ENCODE data around the gene DENND1C. TPM values are rescaled to one million over a fixed set of nuclear protein-coding genes. Genes with fewer than 3 reads are reported as not detected.
A peak's percentile ranks its signal among the peaks of the same experiment; 100 is the strongest.

Gene DENND1C
- total and polyA plus RNA-seq, 9 donors = 0.63 to 2.3 (median 1.00) TPM

DNA sequence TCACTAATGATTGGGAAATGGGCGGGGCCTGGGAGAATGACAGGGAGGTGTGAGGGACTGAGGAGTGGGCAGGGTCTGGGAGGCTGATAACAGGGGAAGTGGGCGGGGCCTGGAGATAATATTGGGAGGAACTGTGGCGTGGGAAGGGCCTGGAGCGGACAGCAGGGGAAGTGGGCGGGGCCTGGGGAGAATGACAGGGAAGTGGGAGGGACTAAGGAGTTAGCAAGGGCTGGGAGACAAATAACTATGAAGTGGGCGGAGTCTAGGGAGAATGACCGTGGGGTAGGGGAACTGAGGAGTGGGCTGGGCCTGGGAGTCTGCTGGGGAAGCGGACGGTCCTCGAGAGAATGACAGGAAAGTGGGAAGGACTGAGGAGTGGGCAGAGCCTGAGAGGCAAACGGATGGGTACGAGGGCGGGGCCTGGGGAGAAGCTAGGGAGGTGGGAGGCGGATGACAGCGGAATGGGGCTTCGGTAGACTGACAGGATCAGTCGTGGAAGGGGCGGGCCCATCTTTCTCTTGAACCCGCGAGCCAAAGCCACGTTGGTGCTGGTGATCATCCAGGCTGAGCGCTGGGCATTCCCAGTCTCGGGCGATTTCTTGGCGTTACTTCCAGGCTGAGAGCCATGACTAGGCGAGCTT is 34.6 kb upstream of the DENND1C start:
- no peak overlapping the region for H3K27ac ChIP-seq
- no peaks in the 10 kb centered on the region for H3K9me3 ChIP-seq
- H3K4me1 ChIP-seq (ENCODE audit: insufficient read depth) = no peaks in the 10 kb centered on the region
- H3K27me3 ChIP-seq = no peaks in the 10 kb centered on the region
- TF ChIP-seq POLR2A (IDR thresholded peaks at IDR 0.05) = no peak
- no peak for TF ChIP-seq CTCF (IDR thresholded peaks at IDR 0.05)
- intact Hi-C loops (cut with DNase I) = loop anchor here in 1 of 4 donors (10.0 kb wide), 1 partner anchor 349 kb away; no protein-coding TSS in a partner anchor
- DNase-seq = peak; percentile 66 to 79 (median 74)
- H3K36me3 ChIP-seq = no peaks in the 10 kb centered on the region
- WGBS, 3 donors = 2 to 3% (median 2%) methylated on average over 26 of the region's 26 CpGs
- H3K4me3 ChIP-seq = peak overlapping the region; percentile 48

- Histone ChIP-seq H3K36me3 (no peaks in the 10 kb centered on the region), H3K4me3 (no peak overlapping the region), H3K27me3 (no peaks in the 10 kb centered on the region), H3K4me1 (ENCODE audit: insufficient read depth) (no peaks in the 10 kb centered on the region), H3K27ac (no peak overlapping the region), H3K9me3 (no peaks in the 10 kb centered on the region)
- no peak for DNase-seq
- no peak for TF ChIP-seq POLR2A (IDR thresholded peaks at IDR 0.05)
- TF ChIP-seq EP300 (IDR thresholded peaks at IDR 0.05) = no peak
- no peak for TF ChIP-seq CTCF (IDR thresholded peaks at IDR 0.05)
- intact Hi-C loops (cut with DNase I) = loop anchor here in 1 of 4 donors (10.0 kb wide), 1 partner anchor 350 kb away; no protein-coding TSS in a partner anchor
- 80 to 86% (median 85%) methylated on average over 15 of the region's 15 CpGs for WGBS, 3 donors
Measured at GRCh38 chr19:6514926-6515544, 33.4 kb upstream of the DENND1C start.

GRCh38 chr19:6514089-6514488 is 32.5 kb upstream of the DENND1C start:
- 39 to 45% (median 44%) methylated on average over 9 of the region's 9 CpGs for WGBS, 3 donors
- Histone ChIP-seq H3K36me3 (no peaks in the 10 kb centered on the region), H3K27ac (no peak overlapping the region), H3K9me3 (no peaks in the 10 kb centered on the region), H3K4me1 (ENCODE audit: insufficient read depth) (peaks cover 4% of the 10 kb centered on the region), H3K27me3 (no peaks in the 10 kb centered on the region), H3K4me3 (no peak overlapping the region)
- intact Hi-C loops (cut with DNase I) = loop anchor here in 1 of 4 donors (10.0 kb wide), 1 partner anchor 351 kb away; no protein-coding TSS in a partner anchor
- TF ChIP-seq EP300 (IDR thresholded peaks at IDR 0.05) (no peak), CTCF (IDR thresholded peaks at IDR 0.05) (no peak), POLR2A (IDR thresholded peaks at IDR 0.05) (no peak)
- no peak for DNase-seq

- no peaks in the 10 kb centered on the region for H3K27me3 ChIP-seq
- H3K4me1 ChIP-seq (ENCODE audit: insufficient read depth) = peaks cover 6% of the 10 kb centered on the region
- WGBS, 3 donors = 74 to 80% (median 75%) methylated on average over 7 of the region's 7 CpGs
- no peaks in the 10 kb centered on the region for H3K9me3 ChIP-seq
- no peak overlapping the region for H3K4me3 ChIP-seq
- TF ChIP-seq POLR2A (IDR thresholded peaks at IDR 0.05) = no peak
- TF ChIP-seq EP300 (IDR thresholded peaks at IDR 0.05) = no peak
- TF ChIP-seq CTCF (IDR thresholded peaks at IDR 0.05) = no peak
- H3K36me3 ChIP-seq = no peaks in the 10 kb centered on the region
- DNase-seq = no peak
- intact Hi-C loops (cut with DNase I) = loop anchor here in 1 of 4 donors (10.0 kb wide), 1 partner anchor 354 kb away; no protein-coding TSS in a partner anchor
- no peak overlapping the region for H3K27ac ChIP-seq
Measured at GRCh38 chr19:6510618-6511017, 29.0 kb upstream of the DENND1C start.

Data from ovary (tissue), 9 donors.